SK-N-SH treated with all-trans-retinoic acid at 6 μM for 48 hours (cell line): ENCODE results near the gene RECQL5.

Experiments used
- ATAC-seq: fragments of 200-7000 bp; cut with Tn5 transposase; 3 replicates; pipeline ENCODE4 v1.9.1; 2020; ENCODE audit warnings: mild to moderate bottlenecking, moderate library complexity
- ARNTL ChIP-seq: fragments of 450-650 bp; formaldehyde crosslinking; IDR thresholded peaks from 2 replicates; pipeline ENCODE4 v1.5.0; 2020; ENCODE audit warnings: low read depth, mild to moderate bottlenecking, moderate library complexity, borderline replicate concordance
- BACH2 ChIP-seq: fragments of 250-450 bp; sonication (Bioruptor Pico); IDR thresholded peaks from 2 replicates; pipeline ENCODE4 v1.9.0; 2021; ENCODE audit warnings: mild to moderate bottlenecking, borderline replicate concordance
- CSDC2 ChIP-seq: fragments of 250-450 bp; sonication (Bioruptor Pico); IDR thresholded peaks from 2 replicates; pipeline ENCODE4 v1.5.0; 2020; ENCODE audit warnings: mild to moderate bottlenecking, moderate library complexity
- ESRRG ChIP-seq: fragments of 250-450 bp; sonication (Bioruptor Pico); IDR thresholded peaks from 2 replicates; pipeline ENCODE4 v1.6.1; 2021; ENCODE audit warnings: mild to moderate bottlenecking
- GLIS3 ChIP-seq: fragments of 250-450 bp; sonication (Bioruptor Pico); IDR thresholded peaks from 2 replicates; pipeline ENCODE4 v1.5.0; 2020; ENCODE audit warnings: mild to moderate bottlenecking, moderate library complexity
- ISL1 ChIP-seq: fragments of 250-450 bp; sonication (Bioruptor Pico); IDR thresholded peaks from 2 replicates; pipeline ENCODE4 v2.1.2; 2022; ENCODE audit warnings: mild to moderate bottlenecking, moderate library complexity
- OSR1 ChIP-seq: fragments of 250-450 bp; sonication (Bioruptor Pico); IDR thresholded peaks from 2 replicates; pipeline ENCODE4 v1.8.0; 2022; ENCODE audit warnings: moderate library complexity, mild to moderate bottlenecking, inconsistent platforms
- PPARA ChIP-seq: fragments of 250-450 bp; sonication (Bioruptor Pico); IDR thresholded peaks from 2 replicates; pipeline ENCODE4 v1.5.0; 2020; ENCODE audit warnings: mild to moderate bottlenecking, borderline replicate concordance
- RARB ChIP-seq: fragments of 250-450 bp; sonication (Bioruptor Pico); IDR thresholded peaks from 2 replicates; pipeline ENCODE4 v1.8.0; 2021; ENCODE audit warnings: mild to moderate bottlenecking, moderate library complexity
- SNAI2 ChIP-seq: fragments of 250-450 bp; sonication (Bioruptor Pico); IDR thresholded peaks from 2 replicates; pipeline ENCODE4 v1.5.0; 2020; ENCODE audit warnings: mild to moderate bottlenecking, moderate library complexity
- TCF4 ChIP-seq: fragments of 250-450 bp; sonication (Bioruptor Pico); IDR thresholded peaks from 2 replicates; pipeline ENCODE4 v1.8.0; 2021; ENCODE audit warnings: mild to moderate bottlenecking, moderate library complexity, borderline replicate concordance
- TOX ChIP-seq: fragments of 250-450 bp; sonication (Bioruptor Pico); IDR thresholded peaks from 2 replicates; pipeline ENCODE4 v1.8.0; 2021; ENCODE audit warnings: mild to moderate bottlenecking, moderate library complexity, borderline replicate concordance
- ZC3H10 ChIP-seq: fragments of 250-450 bp; sonication (Bioruptor Pico); IDR thresholded peaks from 2 replicates; pipeline ENCODE4 v1.5.1; 2021; ENCODE audit warnings: mild to moderate bottlenecking, moderate library complexity
- ZFP3 ChIP-seq: fragments of 250-450 bp; sonication (Bioruptor Pico); IDR thresholded peaks from 2 replicates; pipeline ENCODE4 v1.5.0; 2020; ENCODE audit warnings: mild to moderate bottlenecking, moderate library complexity
- ZFP30 ChIP-seq: fragments of 450-650 bp; formaldehyde crosslinking; IDR thresholded peaks from 2 replicates; pipeline ENCODE4 v1.5.0; 2022; ENCODE audit warnings: mild to moderate bottlenecking, moderate library complexity
- ZNF565 ChIP-seq: fragments of 450-650 bp; formaldehyde crosslinking; conservative IDR thresholded peaks from 2 replicates; pipeline ENCODE4 v1.5.0; 2020; ENCODE audit warnings: low read depth, mild to moderate bottlenecking, moderate library complexity
- ZNF70 ChIP-seq: fragments of 450-650 bp; formaldehyde crosslinking; IDR thresholded peaks from 2 replicates; pipeline ENCODE4 v1.5.0; 2020; ENCODE audit warnings: mild to moderate bottlenecking, moderate library complexity
- ZNF8 ChIP-seq: fragments of 450-650 bp; formaldehyde crosslinking; IDR thresholded peaks from 2 replicates; pipeline ENCODE4 v1.5.0; 2020; ENCODE audit warnings: mild to moderate bottlenecking, moderate library complexity
- TF ChIP-seq, protein P1 (sequence below): fragments of 250-450 bp; sonication (Bioruptor Pico); IDR thresholded peaks from 2 replicates; pipeline ENCODE4 v1.8.0; 2020; ENCODE audit warnings: mild to moderate bottlenecking, moderate library complexity, borderline replicate concordance
- TF ChIP-seq, protein P2 (sequence below): fragments of 250-450 bp; sonication (Bioruptor Pico); IDR thresholded peaks from 2 replicates; pipeline ENCODE4 v1.5.1; 2021; ENCODE audit warnings: mild to moderate bottlenecking, moderate library complexity
- TF ChIP-seq, protein P3 (sequence below): fragments of 250-450 bp; sonication (Bioruptor Pico); IDR thresholded peaks from 2 replicates; pipeline ENCODE4 v1.8.0; 2021; ENCODE audit warnings: low read depth, mild to moderate bottlenecking, moderate library complexity, borderline replicate concordance
- TF ChIP-seq, protein P4 (sequence below): fragments of 250-450 bp; sonication (Bioruptor Pico); IDR thresholded peaks from 2 replicates; pipeline ENCODE4 v1.5.1; 2020; ENCODE audit warnings: low read depth, mild to moderate bottlenecking, moderate library complexity

The RECQL5 gene

DNA sequence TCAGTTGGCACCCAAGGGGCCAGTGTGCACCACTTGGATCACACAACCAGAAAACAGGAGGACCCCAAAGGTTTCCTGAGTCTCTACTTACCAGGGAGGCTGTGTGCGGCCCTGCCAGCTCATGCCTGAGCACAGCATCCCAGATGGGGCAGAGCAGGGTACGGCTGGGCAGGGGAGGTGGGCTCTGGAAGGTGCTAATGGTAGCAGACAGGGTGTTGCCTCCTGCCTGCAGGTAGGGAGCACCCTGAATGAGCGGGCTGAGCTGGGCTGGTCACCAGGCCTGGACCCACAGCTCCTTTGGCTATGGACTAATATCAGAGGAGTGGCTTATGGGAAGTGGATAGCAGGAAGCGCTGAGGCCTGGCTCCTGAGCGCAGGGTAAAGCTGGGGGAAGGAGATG, 14.6 kb downstream of the RECQL5 start:
- ATAC-seq = no peak
- no peak for TF ChIP-seq BACH2 (CRISPR knock-in tag)
- TF ChIP-seq, protein P1, sequence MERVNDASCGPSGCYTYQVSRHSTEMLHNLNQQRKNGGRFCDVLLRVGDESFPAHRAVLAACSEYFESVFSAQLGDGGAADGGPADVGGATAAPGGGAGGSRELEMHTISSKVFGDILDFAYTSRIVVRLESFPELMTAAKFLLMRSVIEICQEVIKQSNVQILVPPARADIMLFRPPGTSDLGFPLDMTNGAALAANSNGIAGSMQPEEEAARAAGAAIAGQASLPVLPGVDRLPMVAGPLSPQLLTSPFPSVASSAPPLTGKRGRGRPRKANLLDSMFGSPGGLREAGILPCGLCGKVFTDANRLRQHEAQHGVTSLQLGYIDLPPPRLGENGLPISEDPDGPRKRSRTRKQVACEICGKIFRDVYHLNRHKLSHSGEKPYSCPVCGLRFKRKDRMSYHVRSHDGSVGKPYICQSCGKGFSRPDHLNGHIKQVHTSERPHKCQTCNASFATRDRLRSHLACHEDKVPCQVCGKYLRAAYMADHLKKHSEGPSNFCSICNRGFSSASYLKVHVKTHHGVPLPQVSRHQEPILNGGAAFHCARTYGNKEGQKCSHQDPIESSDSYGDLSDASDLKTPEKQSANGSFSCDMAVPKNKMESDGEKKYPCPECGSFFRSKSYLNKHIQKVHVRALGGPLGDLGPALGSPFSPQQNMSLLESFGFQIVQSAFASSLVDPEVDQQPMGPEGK (CRISPR knock-in tag) = no peak
- TF ChIP-seq RARB (CRISPR knock-in tag) = no peak
- no peak for TF ChIP-seq SNAI2 (CRISPR knock-in tag)
- no peak for TF ChIP-seq ZC3H10
- TF ChIP-seq, protein P2, sequence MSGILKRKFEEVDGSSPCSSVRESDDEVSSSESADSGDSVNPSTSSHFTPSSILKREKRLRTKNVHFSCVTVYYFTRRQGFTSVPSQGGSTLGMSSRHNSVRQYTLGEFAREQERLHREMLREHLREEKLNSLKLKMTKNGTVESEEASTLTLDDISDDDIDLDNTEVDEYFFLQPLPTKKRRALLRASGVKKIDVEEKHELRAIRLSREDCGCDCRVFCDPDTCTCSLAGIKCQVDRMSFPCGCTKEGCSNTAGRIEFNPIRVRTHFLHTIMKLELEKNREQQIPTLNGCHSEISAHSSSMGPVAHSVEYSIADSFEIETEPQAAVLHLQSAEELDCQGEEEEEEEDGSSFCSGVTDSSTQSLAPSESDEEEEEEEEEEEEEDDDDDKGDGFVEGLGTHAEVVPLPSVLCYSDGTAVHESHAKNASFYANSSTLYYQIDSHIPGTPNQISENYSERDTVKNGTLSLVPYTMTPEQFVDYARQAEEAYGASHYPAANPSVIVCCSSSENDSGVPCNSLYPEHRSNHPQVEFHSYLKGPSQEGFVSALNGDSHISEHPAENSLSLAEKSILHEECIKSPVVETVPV (CRISPR knock-in tag) = no peak
- TF ChIP-seq, protein P3, sequence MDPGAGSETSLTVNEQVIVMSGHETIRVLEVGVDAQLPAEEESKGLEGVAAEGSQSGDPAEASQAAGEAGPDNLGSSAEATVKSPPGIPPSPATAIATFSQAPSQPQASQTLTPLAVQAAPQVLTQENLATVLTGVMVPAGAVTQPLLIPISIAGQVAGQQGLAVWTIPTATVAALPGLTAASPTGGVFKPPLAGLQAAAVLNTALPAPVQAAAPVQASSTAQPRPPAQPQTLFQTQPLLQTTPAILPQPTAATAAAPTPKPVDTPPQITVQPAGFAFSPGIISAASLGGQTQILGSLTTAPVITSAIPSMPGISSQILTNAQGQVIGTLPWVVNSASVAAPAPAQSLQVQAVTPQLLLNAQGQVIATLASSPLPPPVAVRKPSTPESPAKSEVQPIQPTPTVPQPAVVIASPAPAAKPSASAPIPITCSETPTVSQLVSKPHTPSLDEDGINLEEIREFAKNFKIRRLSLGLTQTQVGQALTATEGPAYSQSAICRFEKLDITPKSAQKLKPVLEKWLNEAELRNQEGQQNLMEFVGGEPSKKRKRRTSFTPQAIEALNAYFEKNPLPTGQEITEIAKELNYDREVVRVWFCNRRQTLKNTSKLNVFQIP (CRISPR knock-in tag) = no peak
- TF ChIP-seq ESRRG = no peak
- no peak for TF ChIP-seq ZFP30 (CRISPR knock-in tag)
- TF ChIP-seq GLIS3 = no peak
- TF ChIP-seq OSR1 = no peak
- no peak for TF ChIP-seq ZFP3 (CRISPR knock-in tag)

DNA sequence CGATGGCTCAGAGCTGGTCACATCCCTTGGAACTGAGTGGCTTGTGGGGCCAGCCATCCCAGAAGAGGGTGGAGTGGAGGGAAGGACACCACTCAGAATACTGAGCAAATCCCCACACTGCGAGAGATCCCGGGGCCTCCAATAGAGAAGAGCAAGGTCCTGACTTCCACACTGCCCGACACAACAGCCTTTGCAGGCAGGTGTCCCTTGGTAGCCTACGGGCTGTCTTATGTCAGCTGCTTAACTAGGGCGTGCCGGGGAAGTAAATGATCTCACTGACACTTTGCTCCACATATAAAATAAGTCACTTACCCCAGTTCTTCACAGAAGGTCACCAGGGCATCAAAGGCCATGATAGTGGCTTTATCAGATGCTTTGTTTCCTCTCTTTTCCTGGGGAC, 16.1 kb downstream of the RECQL5 start:
- no peak for ATAC-seq
- TF ChIP-seq ZNF565 (CRISPR knock-in tag) (no peak), PPARA (CRISPR knock-in tag) (no peak), ARNTL (CRISPR knock-in tag) (no peak), TOX (no peak), OSR1 (no peak), BACH2 (CRISPR knock-in tag) (no peak), TCF4 (CRISPR knock-in tag) (no peak), GLIS3 (no peak), CSDC2 (CRISPR knock-in tag) (no peak), ZFP3 (CRISPR knock-in tag) (no peak), ZNF8 (no peak), ISL1 (CRISPR knock-in tag) (no peak), ZC3H10 (no peak)
- TF ChIP-seq, protein P4, sequence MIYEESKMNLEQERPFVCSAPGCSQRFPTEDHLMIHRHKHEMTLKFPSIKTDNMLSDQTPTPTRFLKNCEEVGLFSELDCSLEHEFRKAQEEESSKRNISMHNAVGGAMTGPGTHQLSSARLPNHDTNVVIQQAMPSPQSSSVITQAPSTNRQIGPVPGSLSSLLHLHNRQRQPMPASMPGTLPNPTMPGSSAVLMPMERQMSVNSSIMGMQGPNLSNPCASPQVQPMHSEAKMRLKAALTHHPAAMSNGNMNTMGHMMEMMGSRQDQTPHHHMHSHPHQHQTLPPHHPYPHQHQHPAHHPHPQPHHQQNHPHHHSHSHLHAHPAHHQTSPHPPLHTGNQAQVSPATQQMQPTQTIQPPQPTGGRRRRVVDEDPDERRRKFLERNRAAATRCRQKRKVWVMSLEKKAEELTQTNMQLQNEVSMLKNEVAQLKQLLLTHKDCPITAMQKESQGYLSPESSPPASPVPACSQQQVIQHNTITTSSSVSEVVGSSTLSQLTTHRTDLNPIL (CRISPR knock-in tag) = no peak
- TF ChIP-seq, protein P3 (CRISPR knock-in tag) = no peak

DNA sequence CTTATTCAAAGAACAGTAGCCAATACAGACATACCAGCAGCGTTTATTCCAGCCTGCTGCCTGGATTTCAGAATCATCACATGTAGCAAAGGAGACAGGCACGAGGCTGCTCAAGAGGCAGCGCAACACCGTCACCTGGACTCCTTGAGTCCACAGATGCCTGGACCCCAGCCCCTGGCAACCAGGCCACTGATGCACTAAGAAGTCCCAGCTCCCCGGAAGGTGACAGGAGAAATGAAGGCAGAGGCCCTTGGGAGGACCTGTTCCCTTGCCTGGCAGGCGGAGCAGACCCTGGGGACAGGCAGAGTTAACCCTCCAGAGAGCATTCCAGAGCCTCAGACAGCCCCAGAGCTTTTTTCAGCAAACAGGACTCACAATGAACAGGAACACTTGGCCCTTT, 17.3 kb downstream of the RECQL5 start:
- no peak for ATAC-seq
- TF ChIP-seq RARB (CRISPR knock-in tag) = no peak

DNA sequence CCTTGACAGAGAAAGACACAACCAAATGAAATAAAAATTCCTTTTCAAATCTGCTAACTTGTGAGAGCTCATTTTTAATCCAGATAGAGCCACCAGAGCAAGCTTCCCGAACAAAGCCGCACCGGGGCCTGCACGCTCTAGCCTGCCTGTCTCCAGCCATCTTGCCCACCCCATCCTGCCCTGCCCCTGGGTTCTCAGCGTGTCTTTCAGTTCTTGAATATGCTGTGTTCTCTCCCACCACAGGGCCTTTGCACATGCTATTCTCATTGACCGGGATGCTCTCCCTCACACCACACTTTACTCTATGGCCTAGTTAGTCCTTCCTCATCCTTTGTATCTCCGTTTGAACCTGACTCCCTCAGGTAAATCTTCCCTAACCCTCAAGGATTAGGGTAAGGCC, 19.0 kb downstream of the RECQL5 start:
- ATAC-seq = no peak
- TF ChIP-seq OSR1 = no peak
- TF ChIP-seq, protein P2 (CRISPR knock-in tag) = no peak
- TF ChIP-seq GLIS3 = no peak
- TF ChIP-seq ZNF565 (CRISPR knock-in tag) = no peak
- no peak for TF ChIP-seq ZC3H10
- no peak for TF ChIP-seq SNAI2 (CRISPR knock-in tag)
- TF ChIP-seq TCF4 (CRISPR knock-in tag) = no peak
- TF ChIP-seq, protein P1 (CRISPR knock-in tag) = no peak
- no peak for TF ChIP-seq ARNTL (CRISPR knock-in tag)
- no peak for TF ChIP-seq ZNF70 (CRISPR knock-in tag)
- TF ChIP-seq CSDC2 (CRISPR knock-in tag) = no peak
- TF ChIP-seq ISL1 (CRISPR knock-in tag) = no peak
